ENCODE measurements around the gene REXO1. TPM values are rescaled to one million over a fixed set of nuclear protein-coding genes. Genes with fewer than 3 reads are reported as not detected.

REXO1 gene
- total and polyA plus RNA-seq, 2 of the 8 experiments (the other 6 are each of a cell fraction or from before 2014, with no cell fraction given) = 42.4 to 44.3 TPM

- no peak for TF ChIP-seq RFX5 (IDR thresholded peaks at IDR 0.05; ENCODE audit: borderline replicate concordance, low read depth, low read length)
- TF ChIP-seq BRCA1 (IDR thresholded peaks at IDR 0.05; ENCODE audit: low read depth, low read length) = no peak
- no peak for TF ChIP-seq FOSL1 (IDR thresholded peaks at IDR 0.05; ENCODE audit: insufficient read depth, low read depth, low read length)
- no peak for TF ChIP-seq PHF8 (conservative IDR thresholded peaks at IDR 0.05; ENCODE audit: low read depth, low read length)
- no peak for TF ChIP-seq CBX8 (IDR thresholded peaks at IDR 0.05; ENCODE audit: borderline replicate concordance, low read depth, low read length)
- peak; percentile 62; the same call in 1 of the 2 replicates for TF ChIP-seq YY1 (IDR thresholded peaks at IDR 0.05; ENCODE audit: low read depth, low read length)
- TF ChIP-seq USF2 (IDR thresholded peaks at IDR 0.05; ENCODE audit: low read length) = no peak
- no peak for TF ChIP-seq CHD2 (IDR thresholded peaks at IDR 0.05; ENCODE audit: low read length)
- TF ChIP-seq CTBP2 (IDR thresholded peaks at IDR 0.05; ENCODE audit: borderline replicate concordance, insufficient read depth, insufficient read length, low read length) = no peak
- no peak for TF ChIP-seq ASH2L (IDR thresholded peaks at IDR 0.05; ENCODE audit: low read length)
- TF ChIP-seq EGR1 (IDR thresholded peaks at IDR 0.05; ENCODE audit: borderline replicate concordance, low read depth, low read length) = no peak
- no peak for TF ChIP-seq JUN (IDR thresholded peaks at IDR 0.05; ENCODE audit: low read depth, low read length)
- TF ChIP-seq POLR2AphosphoS5 (IDR thresholded peaks at IDR 0.05; ENCODE audit: low read depth, low read length) = no peak
Measured at GRCh38 chr19:1774989-1775772, 73.1 kb downstream of the REXO1 start (continued).

Measured in H1 (cell line).